Hematopoietic multipotent progenitor cell treated with erythropoietin and hydrocortisone succinate and interleukin-3 and kit ligand, for 4 days (in vitro differentiated cells): ENCODE results near the gene PYDC1.
"Not testable (repeated sequence)": the region's sequence is repeated elsewhere in the genome, so short reads cannot be mapped to it uniquely, and the experiment has no call there.

Experiments used
- DNase-seq: peaks from one replicate; pipeline ENCODE4 v3.0.0-alpha.2; 2015

Gene PYDC1

GRCh38 chr16:31221357-31222160, 4.6 kb upstream of the PYDC1 start:
- no peak for DNase-seq

- no peak for DNase-seq
Measured at GRCh38 chr16:31219154-31219741, 2.3 kb upstream of the PYDC1 start.

- DNase-seq, result no peak
Measured at GRCh38 chr16:31217136-31217530, 198 bp upstream of the PYDC1 start.

GRCh38 chr16:31215287-31216162, 1.4 kb downstream of the PYDC1 start:
- peak; percentile 72 for DNase-seq

- DNase-seq, result peak; percentile 49
Measured at GRCh38 chr16:31214708-31215286, 2.1 kb downstream of the PYDC1 start.

- DNase-seq, result peak; percentile 36
Measured at GRCh38 chr16:31213877-31214707, 2.8 kb downstream of the PYDC1 start, which contains the start of gene TRIM72. Gene TRIM72, plus strand, starts transcription at chr16:31214119. Its CDS starts 620 bp downstream, at chr16:31214739.

GRCh38 chr16:31213342-31213741, 3.6 kb downstream of the PYDC1 start:
- DNase-seq, result no peak

GRCh38 chr16:31206776-31207175, 10.2 kb downstream of the PYDC1 start:
- DNase-seq, result no peak

- no peak for DNase-seq
Measured at GRCh38 chr16:31204871-31205666, 11.9 kb downstream of the PYDC1 start.

GRCh38 chr16:31202414-31203375, 14.2 kb downstream of the PYDC1 start, which contains the start of gene PYCARD:
Gene PYCARD, minus strand, starts transcription at chr16:31202760. Its CDS starts 70 bp downstream, at chr16:31202690.
- DNase-seq, result peak; percentile 82

- peak; percentile 79 for DNase-seq
Measured at GRCh38 chr16:31201582-31202413, 15.1 kb downstream of the PYDC1 start.

GRCh38 chr16:31200821-31201568, 15.9 kb downstream of the PYDC1 start:
- DNase-seq, result peak; percentile 89

GRCh38 chr16:31200111-31200510, 16.8 kb downstream of the PYDC1 start:
- not testable (repeated sequence) for DNase-seq

GRCh38 chr16:31199430-31200041, 17.4 kb downstream of the PYDC1 start:
- no peak for DNase-seq

- no peak for DNase-seq
Measured at GRCh38 chr16:31198207-31198882, 18.6 kb downstream of the PYDC1 start.

- no peak for DNase-seq
Measured at GRCh38 chr16:31196324-31197088, 20.4 kb downstream of the PYDC1 start.
